Measurements from ENCODE around the gene ATG14.

Gene ATG14

DNA sequence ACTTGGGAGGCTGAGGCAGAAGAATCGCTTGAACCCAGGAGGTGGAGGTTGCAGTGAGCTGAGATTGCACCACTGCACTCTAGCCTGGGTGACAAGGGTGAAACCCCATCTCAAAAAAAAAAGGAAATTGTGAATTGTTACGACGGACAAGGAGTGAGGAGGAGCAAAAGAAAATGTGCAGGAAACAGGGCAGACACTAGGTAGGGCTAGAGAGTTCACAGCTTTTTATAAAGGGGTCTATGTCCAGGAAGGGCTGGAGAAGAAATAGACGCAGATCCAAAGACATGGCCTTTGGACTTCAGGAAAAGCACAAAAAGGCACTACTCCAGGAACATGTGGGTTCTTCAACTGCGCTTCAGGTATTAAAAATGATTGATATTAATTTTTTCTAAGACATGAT is 34.4 kb downstream of the ATG14 start:
- CTCF ChIA-PET: no interaction called here
- no peak overlapping the region for H3K27ac ChIP-seq
- POLR2A ChIA-PET (ENCODE audit: low non-redundant PET): no interaction called here
- TF ChIP-seq, protein P1, sequence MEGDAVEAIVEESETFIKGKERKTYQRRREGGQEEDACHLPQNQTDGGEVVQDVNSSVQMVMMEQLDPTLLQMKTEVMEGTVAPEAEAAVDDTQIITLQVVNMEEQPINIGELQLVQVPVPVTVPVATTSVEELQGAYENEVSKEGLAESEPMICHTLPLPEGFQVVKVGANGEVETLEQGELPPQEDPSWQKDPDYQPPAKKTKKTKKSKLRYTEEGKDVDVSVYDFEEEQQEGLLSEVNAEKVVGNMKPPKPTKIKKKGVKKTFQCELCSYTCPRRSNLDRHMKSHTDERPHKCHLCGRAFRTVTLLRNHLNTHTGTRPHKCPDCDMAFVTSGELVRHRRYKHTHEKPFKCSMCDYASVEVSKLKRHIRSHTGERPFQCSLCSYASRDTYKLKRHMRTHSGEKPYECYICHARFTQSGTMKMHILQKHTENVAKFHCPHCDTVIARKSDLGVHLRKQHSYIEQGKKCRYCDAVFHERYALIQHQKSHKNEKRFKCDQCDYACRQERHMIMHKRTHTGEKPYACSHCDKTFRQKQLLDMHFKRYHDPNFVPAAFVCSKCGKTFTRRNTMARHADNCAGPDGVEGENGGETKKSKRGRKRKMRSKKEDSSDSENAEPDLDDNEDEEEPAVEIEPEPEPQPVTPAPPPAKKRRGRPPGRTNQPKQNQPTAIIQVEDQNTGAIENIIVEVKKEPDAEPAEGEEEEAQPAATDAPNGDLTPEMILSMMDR (conservative IDR thresholded peaks at IDR 0.05; ENCODE audit: low read depth): no peak
- no peak for DNase-seq (ENCODE audit: low spot score)

- no peak overlapping the region for H3K27ac ChIP-seq
- TF ChIP-seq, protein P1 (conservative IDR thresholded peaks at IDR 0.05; ENCODE audit: low read depth): no peak
- ChIA-PET POLR2A (ENCODE audit: low non-redundant PET) (no interaction called here), CTCF (interaction anchor here (0.6 to 0.8 kb wide), 2 partner anchors 50 to 174 kb away, joined by 3 to 7 read pairs; no protein-coding TSS in a partner anchor)
- DNase-seq (ENCODE audit: low spot score): no peak
Observed at GRCh38 chr14:55374771-55375170, 36.9 kb downstream of the ATG14 start.

DNA sequence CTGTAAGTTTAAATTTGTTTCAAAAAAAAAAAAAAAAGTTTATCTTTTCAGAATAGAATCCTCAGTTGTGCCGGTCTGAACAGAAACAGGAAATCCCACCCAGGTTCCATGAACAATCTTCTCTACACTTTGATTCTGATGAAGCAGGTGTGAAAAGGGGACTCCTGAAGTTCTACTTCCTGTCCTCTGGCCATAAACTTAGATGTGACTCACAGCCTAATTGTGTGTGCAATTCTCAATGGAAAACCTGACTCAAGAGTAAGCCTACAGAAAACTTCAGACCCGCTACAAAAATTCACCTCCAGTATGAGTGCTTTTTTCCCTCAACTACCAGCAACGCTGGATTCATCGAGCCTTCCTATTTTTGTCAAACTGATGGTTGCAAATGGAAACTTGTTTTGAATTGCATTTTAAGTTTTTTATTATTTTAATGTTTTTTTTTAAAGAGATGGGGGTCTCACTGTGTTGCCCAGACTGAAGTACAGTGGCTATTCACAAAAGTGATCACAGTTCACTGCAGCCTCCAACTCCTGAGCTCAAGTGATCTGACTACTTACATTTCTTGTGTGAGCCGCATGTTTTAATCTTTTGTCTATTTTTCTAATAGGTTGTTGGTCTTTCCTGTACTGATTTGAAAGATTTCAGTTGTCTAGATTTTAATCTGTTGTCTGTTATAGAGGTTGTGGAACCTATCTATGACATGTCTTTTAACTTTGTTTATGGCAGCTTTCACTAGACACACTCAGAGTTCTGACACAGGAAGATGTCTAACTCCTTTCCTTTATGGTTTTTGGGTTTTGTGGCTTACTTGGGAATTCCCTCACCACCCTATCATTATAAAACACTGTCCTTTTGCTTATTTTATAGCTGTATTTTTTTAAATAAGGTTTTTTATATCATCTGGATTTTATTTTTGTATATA is 37.6 kb downstream of the ATG14 start:
- TF ChIP-seq, protein P1 (conservative IDR thresholded peaks at IDR 0.05; ENCODE audit: low read depth): no peak
- no peak overlapping the region for H3K27ac ChIP-seq
- peak; percentile 17 for DNase-seq (ENCODE audit: low spot score)
- ChIA-PET CTCF (interaction anchor here (0.6 to 0.8 kb wide), 2 partner anchors 49 to 175 kb away, joined by 3 to 7 read pairs; no protein-coding TSS in a partner anchor), POLR2A (ENCODE audit: low non-redundant PET) (no interaction called here)

DNA sequence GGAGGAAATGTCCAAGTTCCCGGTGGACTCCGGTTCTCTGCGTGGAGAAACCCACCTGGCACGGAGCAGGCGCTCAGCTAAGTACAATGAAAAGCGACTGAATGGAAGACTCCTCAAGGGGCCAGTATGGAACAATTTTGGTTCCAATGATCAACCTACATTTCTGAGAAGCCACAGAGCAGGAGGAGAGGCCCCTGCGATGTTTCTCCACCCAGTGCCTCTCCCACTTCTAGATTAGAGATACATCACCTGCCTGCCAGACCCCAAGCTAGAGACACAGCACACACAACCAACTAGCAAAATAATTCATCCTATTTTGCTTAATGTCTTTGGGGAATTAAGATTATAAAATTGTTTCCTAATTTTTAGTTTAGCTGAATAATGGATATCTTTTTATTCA is 38.8 kb downstream of the ATG14 start:
- DNase-seq (ENCODE audit: low spot score): no peak
- POLR2A ChIA-PET (ENCODE audit: low non-redundant PET): no interaction called here
- TF ChIP-seq, protein P1 (conservative IDR thresholded peaks at IDR 0.05; ENCODE audit: low read depth): no peak
- H3K27ac ChIP-seq: no peak overlapping the region
- CTCF ChIA-PET: interaction anchor here (1.0 kb wide), 1 partner anchor 18 kb away, joined by 3 read pairs; no protein-coding TSS in a partner anchor

DNA sequence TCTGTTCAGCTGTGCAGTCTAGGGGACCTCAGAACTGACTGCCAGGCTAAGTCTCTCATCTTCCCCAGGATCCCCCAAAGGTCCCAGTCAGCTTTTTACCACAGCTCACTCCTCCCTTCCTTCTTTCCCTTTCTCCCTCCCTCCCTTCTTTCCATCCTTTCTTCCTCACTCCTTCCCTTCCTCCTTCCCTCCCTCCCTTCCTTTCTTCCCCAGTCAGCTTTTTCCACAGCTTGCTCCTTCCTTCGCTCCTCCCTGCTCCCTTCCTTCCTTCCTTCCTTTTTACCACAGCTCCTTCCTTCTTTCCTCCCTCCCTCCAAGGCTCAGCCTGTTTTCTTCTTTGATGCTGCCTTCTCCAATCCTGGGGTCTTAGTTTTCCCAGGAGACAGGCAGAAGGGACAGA is 39.2 kb downstream of the ATG14 start:
- TF ChIP-seq, protein P1 (conservative IDR thresholded peaks at IDR 0.05; ENCODE audit: low read depth): no peak
- DNase-seq (ENCODE audit: low spot score): no peak
- POLR2A ChIA-PET (ENCODE audit: low non-redundant PET): no interaction called here
- CTCF ChIA-PET: interaction anchor here (0.7 to 1.0 kb wide), 2 partner anchors 18 to 22 kb away, joined by 3 to 4 read pairs; no protein-coding TSS in a partner anchor
- H3K27ac ChIP-seq: no peak overlapping the region

DNA sequence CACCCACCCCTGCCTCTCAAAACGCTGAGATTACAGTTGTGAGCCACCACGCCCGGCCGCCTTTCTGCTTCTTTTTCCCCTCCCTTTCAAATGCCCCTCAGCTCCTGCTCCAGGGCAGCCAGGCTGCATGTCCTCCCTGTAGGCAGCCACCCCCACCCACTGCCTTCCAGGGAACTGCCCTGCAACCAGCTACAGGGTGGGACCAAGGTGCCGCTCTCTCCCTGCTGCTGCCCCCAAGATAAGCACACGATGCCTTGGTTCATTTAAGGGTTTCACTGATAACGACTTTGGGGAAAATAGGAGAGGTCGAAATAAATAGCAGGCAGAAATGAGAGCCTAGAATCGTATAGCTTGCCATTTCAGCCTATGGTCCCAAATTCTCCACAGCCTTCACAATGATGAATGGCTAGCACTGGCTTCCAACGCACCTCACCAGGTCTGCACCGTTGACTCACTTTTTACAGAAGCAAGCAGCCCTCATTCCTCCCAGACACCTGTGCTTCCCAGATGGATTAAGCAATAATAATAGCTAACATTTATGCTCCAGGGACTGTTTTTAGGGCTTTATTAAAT is 40.7 kb downstream of the ATG14 start:
- ChIA-PET POLR2A (ENCODE audit: low non-redundant PET) (no interaction called here), CTCF (interaction anchor here (0.6 kb wide), 1 partner anchor 88 kb away, joined by 3 read pairs; no protein-coding TSS in a partner anchor)
- no peak overlapping the region for H3K27ac ChIP-seq
- DNase-seq (ENCODE audit: low spot score): no peak
- TF ChIP-seq, protein P1 (conservative IDR thresholded peaks at IDR 0.05; ENCODE audit: low read depth): no peak

Data from RWPE1 (cell line).